Stimulated activated CD8-positive, alpha-beta memory T cell treated with anti-CD3 and anti-CD28 coated beads, Interleukin-7, amount 100 ng/mL, for 4 hours (primary cell): ENCODE data around the gene LBH.

Source experiments
- DNase-seq, 2 donors: peaks; one replicate each; pipeline ENCODE4 v3.0.0-alpha.2; 2020; ENCODE audit warnings: low read depth in 2 of 2

Gene LBH

DNA sequence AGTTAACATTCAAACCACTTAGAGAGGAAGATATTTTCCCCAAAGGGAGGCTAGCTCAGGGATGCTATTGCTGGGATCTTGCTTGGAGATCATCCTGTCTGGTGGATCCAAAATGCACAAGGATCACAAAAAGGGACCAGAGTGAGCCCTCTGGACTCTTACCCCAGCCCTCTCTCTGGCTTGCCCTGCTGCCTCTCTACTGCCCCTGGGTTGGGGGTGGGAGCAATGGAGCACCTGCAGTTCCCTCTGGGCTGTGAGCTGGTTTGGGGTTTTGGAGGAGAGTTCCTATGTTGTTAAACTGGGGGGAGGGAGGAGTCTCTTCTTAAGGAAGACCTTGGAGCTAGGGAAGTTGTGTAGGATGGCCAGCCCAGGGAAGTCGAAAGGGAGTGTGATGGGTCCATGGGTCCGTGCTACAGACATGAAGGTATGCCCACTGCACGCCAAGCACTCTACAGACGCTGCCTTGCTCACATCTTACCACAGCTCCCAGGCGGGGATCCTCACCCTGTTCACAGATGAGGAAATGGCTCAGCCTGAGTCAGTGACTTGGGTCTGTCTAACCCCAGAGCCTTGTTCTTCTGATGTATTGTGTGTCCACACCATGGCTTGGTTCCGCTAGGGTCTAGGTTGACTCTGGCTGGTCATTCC lies 3.8 kb downstream of the LBH start:
- DNase-seq, result peak; percentile 43 to 54

DNA sequence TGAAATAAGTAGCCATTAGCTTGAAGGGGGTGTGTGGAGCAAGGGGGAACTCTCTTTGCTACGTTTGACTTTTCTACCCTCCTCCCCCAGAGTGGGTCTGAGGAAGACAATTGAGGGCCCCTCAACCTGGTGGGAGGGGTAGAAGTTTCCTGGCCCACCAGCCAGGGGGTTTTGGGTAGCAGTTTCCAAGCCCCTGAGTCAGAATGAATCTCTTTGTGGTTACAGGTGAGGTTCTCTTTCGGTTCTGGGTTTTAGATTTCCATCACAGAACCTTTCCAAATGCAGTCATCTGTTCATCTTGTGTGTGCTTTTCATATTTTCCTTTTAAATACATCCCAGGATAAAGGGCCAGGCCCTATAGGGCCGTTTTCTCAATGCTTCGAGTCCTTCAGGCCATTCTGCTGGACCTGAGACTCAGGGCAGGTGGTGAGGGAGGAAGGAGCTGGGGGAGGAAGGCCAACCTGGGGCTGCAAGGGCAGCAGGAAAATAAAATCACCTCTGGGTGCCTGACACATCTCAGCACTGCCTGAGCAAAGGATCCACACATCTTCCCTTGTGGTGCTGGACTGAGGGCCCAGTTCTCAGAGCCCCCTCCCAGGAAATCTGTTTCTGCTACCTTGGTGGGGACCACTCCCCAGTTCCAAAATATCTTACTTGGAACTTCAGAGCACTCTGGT lies 4.7 kb downstream of the LBH start:
- DNase-seq, result peak; percentile 54 to 55

GRCh38 chr2:30236591-30237238 lies 5.4 kb downstream of the LBH start:
- DNase-seq, result no peak

DNA sequence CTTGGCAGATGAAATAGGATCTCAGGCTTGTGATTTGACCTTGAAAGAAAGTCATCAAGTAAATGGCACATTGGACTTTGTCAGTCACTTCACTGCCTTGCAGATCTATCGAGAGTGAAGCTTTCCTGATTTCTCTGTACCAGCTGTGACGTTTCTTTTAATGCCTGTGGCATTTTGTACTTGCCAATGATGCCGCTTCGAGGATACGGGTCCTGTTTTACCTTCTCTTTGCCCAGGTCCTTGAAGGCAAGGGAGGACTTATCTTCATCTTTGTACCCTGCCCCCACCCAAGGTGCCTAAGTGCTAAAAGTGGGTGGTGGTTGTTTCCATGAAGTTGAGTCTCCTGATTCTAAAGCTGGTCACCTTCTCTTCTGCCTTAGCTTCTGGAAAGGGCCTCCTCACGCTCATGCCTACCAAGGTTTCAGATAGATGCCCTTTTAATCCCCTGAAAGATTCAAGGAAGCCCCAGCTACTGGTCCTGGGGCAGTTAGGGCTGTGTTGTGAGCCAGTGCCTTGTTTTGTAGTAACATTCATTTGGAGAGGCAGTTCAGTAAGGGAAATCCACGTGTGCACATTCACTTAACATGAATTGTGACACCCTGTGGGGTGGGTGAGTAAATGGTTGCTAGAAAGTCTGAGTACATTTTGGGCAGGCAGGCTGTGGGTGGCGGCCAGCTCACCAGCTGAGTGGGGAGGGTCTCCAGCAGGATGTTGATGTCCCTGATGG lies 6.1 kb downstream of the LBH start:
- DNase-seq, result peak in 1 of 2 donors; percentile 39

DNA sequence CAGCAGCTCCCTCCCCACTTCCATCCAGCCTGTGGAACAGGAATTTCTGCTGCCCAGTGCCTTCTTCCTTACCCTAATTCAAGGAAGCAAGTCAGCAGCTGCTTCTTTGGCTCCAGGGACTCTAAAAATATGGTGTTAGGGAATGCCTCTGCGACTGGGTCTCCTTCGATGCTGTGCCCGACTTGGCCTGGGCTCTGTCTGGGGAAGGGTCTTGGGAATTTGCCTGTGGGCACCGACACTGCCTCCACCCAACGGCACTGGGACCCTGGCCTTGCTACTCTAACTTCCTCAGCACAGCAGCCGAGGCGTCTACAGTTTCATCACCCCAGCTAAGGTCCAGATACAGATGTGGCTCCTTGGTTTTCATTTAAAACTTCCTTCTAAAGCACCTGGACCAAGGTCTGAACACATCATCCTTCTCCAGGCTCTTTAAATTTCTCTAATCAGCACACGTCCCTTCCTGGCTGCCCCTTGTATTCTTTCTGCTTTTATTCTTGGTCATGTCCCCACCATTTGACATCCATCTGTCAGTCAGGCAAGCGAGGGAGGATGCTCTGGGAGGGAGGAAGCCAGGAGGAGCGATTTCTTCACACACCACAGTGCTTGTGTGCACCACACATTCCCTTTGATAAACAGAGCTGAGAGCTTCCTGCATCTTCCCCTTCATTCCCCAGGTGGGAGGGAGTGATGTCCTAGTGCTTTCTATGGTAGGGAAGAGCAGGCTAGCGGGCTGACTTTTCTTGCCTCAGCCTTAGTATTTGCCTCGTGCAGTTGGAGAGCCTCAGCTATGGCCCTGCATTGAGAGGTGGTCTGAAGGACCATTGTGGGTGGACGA lies 6.8 kb downstream of the LBH start:
- no peak for DNase-seq

DNA sequence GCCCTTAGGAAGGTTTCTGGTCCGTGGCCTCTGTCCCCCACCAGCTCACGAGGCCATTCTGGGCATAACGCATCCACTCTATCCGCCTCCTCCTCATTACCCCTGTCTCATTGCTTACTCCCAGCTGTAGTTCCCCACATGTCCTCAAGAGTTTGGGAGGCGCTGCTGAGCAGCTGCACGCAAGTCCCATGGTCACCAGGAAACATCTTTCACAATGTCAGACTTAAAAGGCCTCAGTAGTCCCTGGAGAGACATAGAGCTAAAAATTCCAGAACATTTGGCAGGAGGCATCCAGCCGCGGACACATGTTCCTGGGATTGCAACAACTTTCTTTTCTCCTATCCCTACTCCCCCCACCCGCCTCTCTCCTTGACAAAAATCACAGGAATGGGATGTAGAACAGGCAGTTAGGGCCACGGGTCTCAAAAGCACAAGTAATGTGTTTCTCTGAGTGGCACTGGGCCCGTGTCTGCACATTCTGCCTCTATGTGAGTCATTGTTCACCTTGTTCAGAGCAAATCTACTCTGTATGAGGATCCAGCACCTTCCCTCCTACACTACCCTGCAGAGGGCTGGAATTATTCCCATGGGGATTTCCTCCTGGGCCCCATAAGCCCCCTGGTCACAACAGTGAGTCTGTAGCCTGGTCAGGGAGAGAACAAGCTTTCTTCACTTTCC lies 8.1 kb downstream of the LBH start:
- peak; percentile 46 to 47 for DNase-seq

- DNase-seq, result no peak
Observed at GRCh38 chr2:30239986-30240752, 8.8 kb downstream of the LBH start.

- DNase-seq, result no peak
Observed at GRCh38 chr2:30243231-30243630, 11.9 kb downstream of the LBH start.

- DNase-seq, result no peak
Observed at GRCh38 chr2:30245364-30245763, 14.0 kb downstream of the LBH start.

- no peak for DNase-seq
Observed at GRCh38 chr2:30248791-30249190, 17.5 kb downstream of the LBH start.

- no peak for DNase-seq
Observed at GRCh38 chr2:30249354-30249753, 18.0 kb downstream of the LBH start.

GRCh38 chr2:30250421-30250820 lies 19.1 kb downstream of the LBH start:
- DNase-seq, result no peak

DNA sequence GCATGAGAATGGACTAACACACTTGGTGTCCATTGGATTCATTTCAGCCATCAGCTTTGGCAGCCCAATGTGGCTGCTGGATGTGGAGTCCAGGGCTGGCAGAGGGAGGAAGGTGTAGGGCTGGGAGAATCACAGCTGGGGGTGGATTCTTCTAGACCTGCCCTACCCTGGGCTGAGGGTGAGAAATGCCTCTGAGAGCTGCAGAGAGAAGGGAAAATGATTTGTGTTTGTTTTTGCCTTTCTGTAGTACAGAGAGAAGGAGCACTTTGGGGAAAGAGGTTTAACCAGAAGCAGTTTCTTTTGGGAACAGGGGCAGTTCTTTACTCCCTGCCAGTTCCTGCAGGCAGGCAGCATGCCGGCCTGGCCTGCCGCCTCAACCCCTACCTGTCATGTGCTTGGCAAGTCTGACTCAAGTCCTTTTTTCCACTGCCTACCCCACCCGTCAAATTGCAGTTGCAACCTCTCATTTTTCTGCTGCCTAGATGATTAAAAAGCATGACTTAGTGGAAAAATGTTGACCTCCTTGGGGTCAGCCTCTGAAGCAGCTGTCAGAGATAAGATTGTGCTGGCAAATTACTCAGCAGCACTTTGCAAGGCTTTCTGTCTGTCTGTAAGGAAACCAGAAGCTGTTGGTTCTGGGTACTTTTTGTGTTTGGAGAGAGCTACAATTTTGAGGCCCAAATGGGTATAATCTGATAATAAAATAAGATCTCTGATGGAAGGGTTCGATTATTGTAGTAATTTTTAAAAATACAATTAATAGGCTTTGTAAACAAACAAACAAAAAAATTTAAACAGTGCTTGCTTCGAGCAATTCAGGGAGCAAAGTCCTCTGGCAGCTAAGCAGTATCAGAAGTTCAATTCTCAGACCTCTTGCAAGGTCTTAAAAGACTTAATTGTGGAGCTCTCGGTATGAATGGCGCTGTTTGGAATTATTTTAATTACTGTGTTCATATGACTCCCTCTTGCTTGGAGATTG lies 21.7 kb downstream of the LBH start:
- DNase-seq, result peak; percentile 69 to 70

DNA sequence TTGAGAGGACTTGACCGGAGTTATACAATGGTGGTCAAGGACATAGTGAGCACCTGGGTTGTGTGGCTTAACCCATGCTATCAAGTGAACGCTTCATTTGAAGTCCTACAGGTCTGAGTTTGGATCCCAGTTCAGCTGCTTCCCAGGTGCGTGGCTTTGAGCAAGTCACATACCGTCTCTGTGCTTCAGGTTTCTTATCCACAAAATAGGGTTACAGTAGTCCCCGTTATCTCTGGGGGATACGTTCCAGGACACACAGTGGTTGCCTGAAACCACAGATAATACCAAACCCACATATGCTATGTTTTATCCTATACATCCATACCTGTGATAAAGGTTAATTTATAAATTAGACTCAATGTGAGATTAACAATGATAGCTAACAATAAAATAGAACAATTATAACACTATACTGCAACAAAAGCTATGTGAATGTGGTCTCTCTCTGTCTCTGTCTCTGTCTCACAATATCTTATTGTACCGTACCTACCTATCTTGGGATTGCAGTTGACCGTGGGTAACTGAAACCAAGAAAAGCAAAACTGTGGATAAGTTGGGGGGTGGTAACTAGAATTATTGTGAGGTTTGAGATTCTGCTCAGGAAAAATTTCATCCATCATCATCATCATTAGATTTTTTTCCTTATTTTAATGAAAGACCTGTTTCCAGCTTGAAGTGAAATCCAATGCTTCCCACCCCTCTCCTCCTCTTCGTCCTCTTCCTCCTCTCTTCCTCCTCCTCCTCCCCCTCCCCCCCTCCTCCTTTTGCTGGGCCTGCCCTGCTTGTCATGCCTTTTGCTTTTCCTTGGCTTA lies 22.7 kb downstream of the LBH start:
- no peak for DNase-seq

GRCh38 chr2:30254685-30255001 lies 23.3 kb downstream of the LBH start:
- DNase-seq, result no peak

DNA sequence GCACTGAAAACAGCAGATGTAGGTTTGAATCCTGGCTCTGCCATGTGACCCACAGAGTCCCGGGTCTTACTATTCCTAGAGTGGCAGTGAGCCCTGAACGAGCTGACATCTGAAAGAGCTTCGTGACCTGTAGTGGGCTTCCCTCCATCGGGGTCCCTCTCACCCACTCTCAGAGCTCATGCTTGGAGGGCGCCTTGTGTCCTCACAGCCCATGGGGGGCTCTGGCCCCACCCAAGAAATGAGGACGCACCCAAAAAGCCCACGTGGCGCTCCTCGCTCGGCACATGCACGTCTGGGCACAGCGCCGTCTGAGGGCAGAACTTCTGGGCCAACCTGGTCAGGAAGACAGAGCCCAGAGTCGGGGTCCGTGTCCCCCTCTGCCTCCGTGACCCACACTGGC lies 23.7 kb downstream of the LBH start:
- DNase-seq, result no peak

DNA sequence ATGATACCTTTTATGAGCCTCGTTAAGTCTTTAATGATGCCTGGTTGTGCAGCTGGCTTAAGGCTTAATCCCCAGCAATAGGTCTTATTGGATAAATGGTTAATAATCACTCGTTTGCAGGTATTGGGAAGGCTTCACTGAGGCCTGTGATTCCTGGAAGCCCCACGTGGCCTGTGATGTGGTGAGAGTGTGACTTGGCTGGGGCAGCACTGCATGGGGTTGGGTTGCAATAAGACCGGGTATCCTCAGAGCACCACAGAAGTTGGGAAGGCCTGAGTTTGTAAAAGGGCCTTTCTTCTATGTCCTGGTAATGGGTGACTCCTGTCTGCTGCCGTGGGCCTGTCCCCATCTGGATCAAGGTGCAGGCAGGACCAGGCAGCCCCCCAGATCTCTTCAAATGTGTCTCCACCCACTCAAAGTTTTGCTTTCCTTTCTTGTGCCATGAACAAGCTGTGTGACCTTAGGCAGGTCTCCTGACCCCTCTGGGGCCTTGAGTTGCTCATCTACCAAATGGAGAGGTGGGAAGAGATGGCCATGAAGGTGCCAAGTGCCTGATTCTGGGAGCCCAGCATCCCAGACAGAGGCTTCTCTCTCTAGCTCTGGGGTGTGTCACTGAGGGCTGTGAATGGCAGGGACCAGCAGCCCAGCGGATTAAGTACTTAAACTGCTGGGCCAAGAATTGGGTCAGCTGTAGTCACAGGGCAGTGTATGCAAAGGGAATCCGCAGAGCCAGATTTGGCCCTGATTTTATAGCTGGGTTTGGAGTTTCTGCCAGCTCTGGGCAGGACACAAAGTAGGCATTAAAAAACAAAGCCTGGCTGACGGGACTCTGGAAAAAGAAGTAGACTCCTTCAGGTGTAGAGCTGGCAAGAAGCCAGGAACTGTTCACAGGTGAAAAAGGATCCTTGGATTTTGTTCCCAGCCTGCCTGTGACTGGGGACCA lies 24.4 kb downstream of the LBH start:
- DNase-seq, result no peak
